SK-N-SH (cell line): ENCODE data around the gene CPSF4. TPM values are rescaled to one million over a fixed set of nuclear protein-coding genes. Genes with fewer than 3 reads are reported as not detected.

ENCODE experiments used
- CTCF ChIA-PET: fragments of 300-600, 350-600 bp; formaldehyde crosslinking; extraction: SDS; loops from one replicate; lab custom pipeline; 2021; lab: Yijun Ruan, JAX
- POLR2A ChIA-PET: fragments of 350-600 bp; sonication (Branson Sonifier 250); formaldehyde crosslinking; extraction: SDS; loops from one replicate; lab custom pipeline; 2020; ENCODE audit warnings: antibody characterized with exemption, inconsistent platforms; lab: Yijun Ruan, JAX
- DNase-seq: peaks from one replicate; pipeline ENCODE4 v3.0.0; 2012
- H2AFZ ChIP-seq: fragments of 200-600 bp; sonication (generic); 2 replicates; pipeline ENCODE4 v1.8.1; 2016; ENCODE audit warnings: antibody characterized with exemption, mild to moderate bottlenecking, low read depth
- H3F3A ChIP-seq: fragments of 200-600 bp; sonication (generic); replicated peaks from 2 replicates; pipeline ENCODE3; 2016; ENCODE audit warnings: antibody characterized with exemption, mild to moderate bottlenecking; ENCODE audit not compliant: insufficient read depth
- H3K27ac ChIP-seq, 2 experiments: fragments of 200-500 bp in 1 of 2; fragments of 200-600 bp in 1 of 2; sonication (Bioruptor generic) in 1 of 2; sonication (generic), shearing (Covaris generic) in 1 of 2; 2 replicates each; pipeline versions ENCODE4 v1.5.1 to v1.6.1; 2014 to 2016; ENCODE audit warnings: low read depth in 2 of 2, inconsistent platforms in 1 of 2, low read length in 1 of 2, mild to moderate bottlenecking in 1 of 2, mixed read lengths in 1 of 2
- H3K27me3 ChIP-seq: fragments of 200-600 bp; sonication (generic), shearing (Covaris generic); 2 replicates; pipeline ENCODE4 v1.6.1; 2016; ENCODE audit warnings: mixed run types; ENCODE audit not compliant: insufficient read depth
- H3K36me3 ChIP-seq, 2 experiments: fragments of 200-500 bp in 1 of 2; fragments of 200-600 bp in 1 of 2; sonication (Bioruptor generic) in 1 of 2; sonication (generic) in 1 of 2; replicated peaks in 1 of 2; 2 replicates each; pipeline versions ENCODE3 to v1.5.1; 2014 to 2016; ENCODE audit warnings: low read length in 1 of 2, mild to moderate bottlenecking in 1 of 2; ENCODE audit not compliant: insufficient read depth in 2 of 2, control insufficient read depth in 1 of 2
- H3K4me1 ChIP-seq, 2 experiments: fragments of 200-500 bp in 1 of 2; fragments of 200-600 bp in 1 of 2; sonication (Bioruptor generic) in 1 of 2; sonication (generic), shearing (Covaris generic) in 1 of 2; 2 replicates each; pipeline versions ENCODE4 v1.5.1 to v1.6.1; 2014 to 2016; ENCODE audit warnings: low read depth in 1 of 2, low read length in 1 of 2, mixed run types in 1 of 2; ENCODE audit not compliant: insufficient read depth in 2 of 2, control insufficient read depth in 1 of 2
- H3K4me2 ChIP-seq: fragments of 200-600 bp; sonication (generic), shearing (Covaris generic); 2 replicates; pipeline ENCODE4 v1.6.1; 2017; ENCODE audit warnings: mixed run types
- H3K4me3 ChIP-seq, 2 experiments: fragments of 200-500 bp in 1 of 2; fragments of 200-600 bp in 1 of 2; sonication (Bioruptor generic) in 1 of 2; sonication (generic), shearing (Covaris generic) in 1 of 2; 2 replicates each; pipeline versions ENCODE4 v1.5.1 to v1.8.1; 2014 to 2016; ENCODE audit warnings: low read depth in 2 of 2, inconsistent platforms in 1 of 2, low read length in 1 of 2, mild to moderate bottlenecking in 1 of 2, mixed read lengths in 1 of 2, moderate library complexity in 1 of 2
- H3K79me2 ChIP-seq: fragments of 200-600 bp; sonication (generic); 2 replicates; pipeline ENCODE4 v1.8.1; 2017; ENCODE audit warnings: mild to moderate bottlenecking; ENCODE audit not compliant: insufficient read depth
- H3K9ac ChIP-seq: fragments of 200-600 bp; sonication (generic); 2 replicates; pipeline ENCODE4 v1.6.1; 2017; ENCODE audit warnings: mixed run types
- H3K9me2 ChIP-seq: fragments of 200-600 bp; sonication (generic); 2 replicates; pipeline ENCODE4 v1.6.1; 2017; ENCODE audit warnings: mixed run types
- H3K9me3 ChIP-seq: fragments of 200-600 bp; sonication (generic); 2 replicates; pipeline ENCODE4 v1.6.1; 2017; ENCODE audit warnings: mixed run types, mild to moderate bottlenecking, moderate library complexity
- H4K20me1 ChIP-seq: fragments of 200-600 bp; sonication (generic); 2 replicates; pipeline ENCODE4 v1.6.1; 2017; ENCODE audit warnings: mild to moderate bottlenecking, mixed run types; ENCODE audit not compliant: insufficient read depth
- FOXJ3 ChIP-seq: sonication (generic); formaldehyde crosslinking; IDR thresholded peaks from 2 replicates; pipeline ENCODE4 v1.5.1; 2020; ENCODE audit warnings: mild to moderate bottlenecking, missing genetic modification reagents
- GABPA ChIP-seq: IDR thresholded peaks from 2 replicates; pipeline ENCODE4 v1.4.0; 2012; ENCODE audit warnings: low read depth, mild to moderate bottlenecking
- MEF2A ChIP-seq: IDR thresholded peaks from 2 replicates; pipeline ENCODE4 v1.4.0; 2012; ENCODE audit warnings: low read depth, borderline replicate concordance
- NRF1 ChIP-seq: IDR thresholded peaks from 2 replicates; pipeline ENCODE4 v1.6.1; 2012; ENCODE audit warnings: low read depth, mild to moderate bottlenecking, low read length
- POLR2AphosphoS5 ChIP-seq: IDR thresholded peaks from 2 replicates; pipeline ENCODE4 v1.6.1; 2012; ENCODE audit warnings: low read depth, low read length
- RXRA ChIP-seq: IDR thresholded peaks from 2 replicates; pipeline ENCODE4 v1.4.0; 2012; ENCODE audit warnings: low read depth, mild to moderate bottlenecking, borderline replicate concordance
- SMC3 ChIP-seq: IDR thresholded peaks from 2 replicates; pipeline ENCODE4 v1.6.1; 2012; ENCODE audit warnings: low read depth, low read length, improper control_type of control experiment
- TAF1 ChIP-seq: IDR thresholded peaks from 2 replicates; pipeline ENCODE4 v1.6.1; 2012; ENCODE audit warnings: low read depth, mild to moderate bottlenecking, low read length, moderate library complexity, borderline replicate concordance
- TCF12 ChIP-seq: IDR thresholded peaks from 2 replicates; pipeline ENCODE4 v1.4.0; 2012
- YY1 ChIP-seq: IDR thresholded peaks from 2 replicates; pipeline ENCODE4 v1.4.0; 2012; ENCODE audit warnings: low read depth, mild to moderate bottlenecking
- WGBS: methylation state at CpG from one replicate; pipeline ENCODE4 v1.1.6; 2017; ENCODE audit warnings: low lambda C conversion rate; 5-methylcytosine and 5-hydroxymethylcytosine counted together
- polyA plus RNA-seq, 3 experiments: library from polyadenylated mRNA; depleted of rRNA; stranded (reverse); fragments of >200 nt; gene quantifications; 2 replicates each; pipeline ENCODE4 v1.2.3, GENCODE V29; 2012
- TF ChIP-seq, protein P1 (sequence below): IDR thresholded peaks from 2 replicates; pipeline ENCODE4 v1.4.0; 2012; ENCODE audit warnings: low read depth, borderline replicate concordance
- TF ChIP-seq, protein P2 (sequence below): IDR thresholded peaks from 2 replicates; pipeline ENCODE4; 2012
- TF ChIP-seq, protein P3 (sequence below): IDR thresholded peaks from 2 replicates; pipeline ENCODE4 v1.4.0; 2012; ENCODE audit warnings: low read depth, borderline replicate concordance
- TF ChIP-seq, protein P4 (sequence below): fragments of 200-600 bp; sonication (generic); IDR thresholded peaks from 2 replicates; pipeline ENCODE4 v1.6.1; 2017; ENCODE audit warnings: antibody characterized with exemption, mild to moderate bottlenecking, moderate library complexity

Gene CPSF4
- polyA plus RNA-seq, 1 of the 3 experiments (the other 2 are of a cell fraction), result 101 TPM

GRCh38 chr7:99418260-99418659 lies 20.5 kb upstream of the CPSF4 start:
- ChIA-PET POLR2A (interaction anchor here (1.0 kb wide), 2 partner anchors 11 to 25 kb away, joined by 3 read pairs; no protein-coding TSS in a partner anchor), CTCF (no interaction called here)

DNA sequence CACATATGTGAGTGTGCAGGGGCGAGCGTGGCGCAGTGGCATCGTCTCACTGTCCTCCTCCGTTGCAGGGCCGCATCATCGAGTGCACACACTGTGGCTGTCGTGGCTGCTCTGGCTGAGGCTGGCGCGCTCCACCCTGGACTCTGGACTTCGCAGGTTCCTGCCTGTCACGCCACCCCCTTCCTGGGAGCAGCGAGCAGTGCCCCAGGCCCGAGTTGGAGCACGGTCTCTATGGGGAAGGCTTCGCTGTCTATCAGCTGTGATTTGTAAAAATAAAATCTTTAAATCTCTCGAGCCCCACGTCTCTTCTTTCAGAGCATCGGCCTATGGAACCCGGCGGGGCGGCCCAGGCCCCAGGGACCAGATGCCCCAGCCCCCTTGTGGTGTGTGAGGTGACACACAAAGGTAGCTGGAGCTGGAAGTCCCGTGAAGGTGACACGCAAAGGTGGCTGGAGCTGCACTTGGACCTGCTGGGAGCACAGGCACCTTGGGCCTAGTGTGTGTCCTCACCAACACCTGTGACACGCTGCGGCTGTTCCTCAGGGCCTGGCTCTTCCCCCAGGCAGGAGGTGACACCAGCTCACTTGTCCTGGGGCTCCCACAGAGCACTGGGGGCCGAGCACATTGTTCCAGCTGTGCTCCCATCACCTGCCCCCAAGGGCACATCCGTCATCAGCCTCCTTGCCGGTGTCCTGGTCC lies 19.3 kb upstream of the CPSF4 start:
- H3K4me1 ChIP-seq, result no peaks in the 10 kb centered on the region
- peaks cover 25% of the 10 kb centered on the region for H3F3A ChIP-seq
- H2AFZ ChIP-seq, result no peak overlapping the region
- 95% methylated on average over 28 of the region's 29 CpGs for WGBS
- peaks cover 21% of the 10 kb centered on the region; the same call in 1 of the 2 replicates for H3K79me2 ChIP-seq
- no peak overlapping the region for H3K27ac ChIP-seq
- H3K4me3 ChIP-seq, result no peak overlapping the region
- H3K36me3 ChIP-seq, result peaks cover 64 to 68% of the 10 kb centered on the region in 2 experiments
- no peaks in the 10 kb centered on the region for H3K27me3 ChIP-seq
- CTCF ChIA-PET, result interaction anchor here (0.9 to 1.0 kb wide), 2 partner anchors 11 to 62 kb away, joined by 3 read pairs; partner anchors contain the start of genes BUD31 and PDAP1
- H3K4me2 ChIP-seq, result no peak overlapping the region
- H3K9me2 ChIP-seq, result no peaks in the 10 kb centered on the region
- H4K20me1 ChIP-seq, result peaks cover 5% of the 10 kb centered on the region; the same call in 1 of the 2 replicates
- H3K9ac ChIP-seq, result no peak overlapping the region
- DNase-seq, result no peak
- POLR2A ChIA-PET, result interaction anchor here (1.0 to 2.0 kb wide), 2 partner anchors 10 to 11 kb away, joined by 3 to 10 read pairs; partner anchors contain the start of genes BUD31 and PDAP1
- TF ChIP-seq RXRA, result no peak
- TF ChIP-seq TAF1, result no peak
- no peak for TF ChIP-seq FOXJ3 (CRISPR knock-in tag)
- TF ChIP-seq, protein P1, sequence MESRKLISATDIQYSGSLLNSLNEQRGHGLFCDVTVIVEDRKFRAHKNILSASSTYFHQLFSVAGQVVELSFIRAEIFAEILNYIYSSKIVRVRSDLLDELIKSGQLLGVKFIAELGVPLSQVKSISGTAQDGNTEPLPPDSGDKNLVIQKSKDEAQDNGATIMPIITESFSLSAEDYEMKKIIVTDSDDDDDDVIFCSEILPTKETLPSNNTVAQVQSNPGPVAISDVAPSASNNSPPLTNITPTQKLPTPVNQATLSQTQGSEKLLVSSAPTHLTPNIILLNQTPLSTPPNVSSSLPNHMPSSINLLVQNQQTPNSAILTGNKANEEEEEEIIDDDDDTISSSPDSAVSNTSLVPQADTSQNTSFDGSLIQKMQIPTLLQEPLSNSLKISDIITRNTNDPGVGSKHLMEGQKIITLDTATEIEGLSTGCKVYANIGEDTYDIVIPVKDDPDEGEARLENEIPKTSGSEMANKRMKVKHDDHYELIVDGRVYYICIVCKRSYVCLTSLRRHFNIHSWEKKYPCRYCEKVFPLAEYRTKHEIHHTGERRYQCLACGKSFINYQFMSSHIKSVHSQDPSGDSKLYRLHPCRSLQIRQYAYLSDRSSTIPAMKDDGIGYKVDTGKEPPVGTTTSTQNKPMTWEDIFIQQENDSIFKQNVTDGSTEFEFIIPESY, result no peak
- no peak for TF ChIP-seq MEF2A
- no peak for TF ChIP-seq SMC3
- TF ChIP-seq NRF1, result no peak
- TF ChIP-seq, protein P2, sequence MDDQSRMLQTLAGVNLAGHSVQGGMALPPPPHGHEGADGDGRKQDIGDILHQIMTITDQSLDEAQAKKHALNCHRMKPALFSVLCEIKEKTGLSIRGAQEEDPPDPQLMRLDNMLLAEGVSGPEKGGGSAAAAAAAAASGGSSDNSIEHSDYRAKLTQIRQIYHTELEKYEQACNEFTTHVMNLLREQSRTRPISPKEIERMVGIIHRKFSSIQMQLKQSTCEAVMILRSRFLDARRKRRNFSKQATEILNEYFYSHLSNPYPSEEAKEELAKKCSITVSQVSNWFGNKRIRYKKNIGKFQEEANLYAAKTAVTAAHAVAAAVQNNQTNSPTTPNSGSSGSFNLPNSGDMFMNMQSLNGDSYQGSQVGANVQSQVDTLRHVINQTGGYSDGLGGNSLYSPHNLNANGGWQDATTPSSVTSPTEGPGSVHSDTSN, result no peak
- TF ChIP-seq, all 33 proteins: peak for 0
- no peaks in the 10 kb centered on the region for H3K9me3 ChIP-seq

More at GRCh38 chr7:99418260-99418659, 20.5 kb upstream of the CPSF4 start:
- no peak overlapping the region for H2AFZ ChIP-seq
- DNase-seq, result no peak
- H3K9me2 ChIP-seq, result no peaks in the 10 kb centered on the region
- peaks cover 5% of the 10 kb centered on the region; the same call in 1 of the 2 replicates for H4K20me1 ChIP-seq
- H3K4me2 ChIP-seq, result no peak overlapping the region
- no peaks in the 10 kb centered on the region for H3K9me3 ChIP-seq
- H3K27ac ChIP-seq, result no peak overlapping the region
- no peak overlapping the region for H3K9ac ChIP-seq
- H3K4me1 ChIP-seq, result no peaks in the 10 kb centered on the region
- H3K79me2 ChIP-seq, result peaks cover 31% of the 10 kb centered on the region; the same call in 1 of the 2 replicates
- H3K27me3 ChIP-seq, result no peaks in the 10 kb centered on the region
- H3K4me3 ChIP-seq, result no peak overlapping the region
- peaks cover 61 to 76% of the 10 kb centered on the region in 2 experiments for H3K36me3 ChIP-seq
- H3F3A ChIP-seq, result peaks cover 30% of the 10 kb centered on the region
- 91% methylated on average over 9 of the region's 9 CpGs for WGBS
- TF ChIP-seq GABPA (no peak), YY1 (no peak), TCF12 (no peak), POLR2AphosphoS5 (no peak)
- TF ChIP-seq, protein P3, sequence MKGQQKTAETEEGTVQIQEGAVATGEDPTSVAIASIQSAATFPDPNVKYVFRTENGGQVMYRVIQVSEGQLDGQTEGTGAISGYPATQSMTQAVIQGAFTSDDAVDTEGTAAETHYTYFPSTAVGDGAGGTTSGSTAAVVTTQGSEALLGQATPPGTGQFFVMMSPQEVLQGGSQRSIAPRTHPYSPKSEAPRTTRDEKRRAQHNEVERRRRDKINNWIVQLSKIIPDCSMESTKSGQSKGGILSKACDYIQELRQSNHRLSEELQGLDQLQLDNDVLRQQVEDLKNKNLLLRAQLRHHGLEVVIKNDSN, result no peak
- TF ChIP-seq, protein P4, sequence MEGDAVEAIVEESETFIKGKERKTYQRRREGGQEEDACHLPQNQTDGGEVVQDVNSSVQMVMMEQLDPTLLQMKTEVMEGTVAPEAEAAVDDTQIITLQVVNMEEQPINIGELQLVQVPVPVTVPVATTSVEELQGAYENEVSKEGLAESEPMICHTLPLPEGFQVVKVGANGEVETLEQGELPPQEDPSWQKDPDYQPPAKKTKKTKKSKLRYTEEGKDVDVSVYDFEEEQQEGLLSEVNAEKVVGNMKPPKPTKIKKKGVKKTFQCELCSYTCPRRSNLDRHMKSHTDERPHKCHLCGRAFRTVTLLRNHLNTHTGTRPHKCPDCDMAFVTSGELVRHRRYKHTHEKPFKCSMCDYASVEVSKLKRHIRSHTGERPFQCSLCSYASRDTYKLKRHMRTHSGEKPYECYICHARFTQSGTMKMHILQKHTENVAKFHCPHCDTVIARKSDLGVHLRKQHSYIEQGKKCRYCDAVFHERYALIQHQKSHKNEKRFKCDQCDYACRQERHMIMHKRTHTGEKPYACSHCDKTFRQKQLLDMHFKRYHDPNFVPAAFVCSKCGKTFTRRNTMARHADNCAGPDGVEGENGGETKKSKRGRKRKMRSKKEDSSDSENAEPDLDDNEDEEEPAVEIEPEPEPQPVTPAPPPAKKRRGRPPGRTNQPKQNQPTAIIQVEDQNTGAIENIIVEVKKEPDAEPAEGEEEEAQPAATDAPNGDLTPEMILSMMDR, result no peak
- TF ChIP-seq, protein P2, result no peak
- TF ChIP-seq, all 33 proteins: peak for 0
